ENCODE measurements around the gene WFDC10A.
"Not testable (repeated sequence)": the region's sequence is repeated elsewhere in the genome, so short reads cannot be mapped to it uniquely, and the experiment has no call there.

Gene WFDC10A

DNA sequence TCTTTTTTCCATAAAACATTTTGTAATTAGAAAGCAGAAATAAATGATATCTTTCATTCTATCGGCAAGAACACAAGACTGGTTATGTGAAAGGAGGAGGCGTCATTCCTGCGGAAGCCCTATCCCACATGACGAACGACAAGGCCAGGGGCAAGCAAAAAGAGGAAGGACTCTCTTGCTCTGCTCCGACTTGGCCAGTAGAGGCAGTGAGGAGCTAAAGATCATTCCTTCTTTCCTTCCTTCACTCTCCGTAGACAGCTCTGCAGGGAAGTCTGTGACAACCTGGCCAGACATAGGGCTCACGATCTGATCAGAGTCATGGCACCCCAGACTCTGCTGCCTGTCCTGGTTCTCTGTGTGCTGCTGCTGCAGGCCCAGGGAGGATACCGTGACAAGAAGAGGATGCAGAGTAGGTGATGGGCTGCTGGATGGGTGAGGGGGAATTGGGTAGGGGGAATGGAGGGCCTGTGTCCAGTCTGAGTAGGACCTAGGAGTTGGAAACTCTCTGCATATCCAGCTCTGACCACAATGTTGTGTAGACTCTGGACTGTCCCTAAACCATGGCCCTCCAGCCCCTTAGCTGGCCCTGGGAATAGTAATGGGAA lies at the start of gene WFDC10A:
WFDC10A (plus strand) TSS at position 244 of the 605 bp plus-strand sequence; CDS start at position 319, 75 bp downstream.
- peak; percentile 4 to 17 for DNase-seq (ENCODE audit: low read depth in 2 of 2)

DNA sequence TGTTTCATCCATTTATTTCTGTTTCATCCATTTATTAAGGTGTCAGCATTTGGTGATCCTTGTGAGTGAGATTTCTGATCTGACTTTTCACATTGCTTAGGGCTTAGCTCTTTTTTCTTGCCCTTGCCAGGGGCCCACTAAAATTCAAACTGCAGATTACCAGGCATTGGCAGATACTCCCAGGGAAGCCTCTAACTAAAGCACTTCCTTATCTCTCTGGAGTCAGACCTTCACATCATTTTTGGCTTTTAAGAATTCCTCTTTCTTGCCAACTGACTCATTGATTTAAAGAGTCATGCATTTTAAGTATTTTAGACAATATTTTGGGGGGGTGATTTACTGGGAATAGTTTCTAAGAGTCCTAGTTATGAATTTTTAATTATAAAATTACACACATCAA lies 47.8 kb upstream of the WFDC10A start:
- no peak for DNase-seq (ENCODE audit: low read depth in 2 of 2)

DNA sequence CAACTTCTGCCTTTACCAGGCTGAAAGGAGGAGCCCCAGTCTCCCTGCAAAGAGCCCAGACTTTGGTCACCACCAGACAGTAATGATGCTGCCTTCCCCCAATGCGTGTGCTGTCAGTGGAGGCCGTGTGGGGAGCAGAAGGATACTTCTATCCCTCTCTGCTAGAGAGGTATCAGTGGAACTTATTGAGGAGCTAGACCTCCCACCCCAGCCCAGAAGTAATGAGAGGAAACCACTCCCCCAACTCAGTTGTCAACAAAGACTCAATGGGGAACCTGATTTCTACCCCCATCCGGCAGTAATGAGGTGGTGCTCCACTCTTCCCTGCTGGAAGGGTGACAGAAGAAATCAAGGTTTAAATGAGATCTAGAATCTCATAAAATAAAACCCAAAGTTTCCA lies 46.0 kb upstream of the WFDC10A start:
- DNase-seq (ENCODE audit: low read depth in 2 of 2): no peak

DNA sequence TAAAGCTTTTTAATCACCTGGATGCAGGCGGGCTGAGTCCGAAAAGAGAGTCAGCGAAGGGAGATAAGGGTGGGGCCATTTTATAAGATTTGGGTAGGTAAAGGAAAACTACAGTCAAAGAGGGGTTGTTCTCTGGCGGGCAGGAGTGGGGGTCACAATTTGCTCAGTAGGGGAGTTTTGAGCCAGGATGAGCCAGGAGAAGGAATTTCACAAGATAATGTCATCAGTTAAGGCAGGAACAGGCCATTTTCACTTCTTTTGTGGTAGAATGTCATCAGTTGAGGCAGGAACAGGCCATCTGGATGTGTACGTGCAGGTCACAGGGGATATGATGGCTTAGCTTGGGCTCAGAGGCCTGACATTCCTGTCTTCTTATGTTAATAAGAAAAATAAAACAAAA lies 45.2 kb upstream of the WFDC10A start:
- DNase-seq (ENCODE audit: low read depth in 2 of 2): not testable (repeated sequence)

DNA sequence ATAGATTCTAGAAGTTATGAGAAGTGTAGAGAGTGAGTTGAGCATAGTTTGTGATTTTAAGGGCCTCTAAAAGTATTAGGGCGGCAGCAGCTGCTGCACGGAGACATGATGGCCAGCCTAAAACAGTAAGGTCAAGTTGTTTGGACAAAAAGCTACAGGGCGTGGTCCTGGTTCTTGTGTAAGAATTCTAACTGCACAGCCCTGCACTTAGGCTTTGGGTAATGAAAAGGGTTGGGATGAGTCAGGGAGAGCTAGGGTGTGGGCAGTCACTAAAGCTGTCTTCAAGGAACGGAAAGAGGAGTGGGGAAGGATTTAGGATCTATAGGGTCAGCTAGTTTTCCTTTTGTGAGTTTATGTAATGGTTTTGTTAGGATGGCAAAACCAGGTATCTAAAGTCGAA lies 43.6 kb upstream of the WFDC10A start:
- DNase-seq (ENCODE audit: low read depth in 2 of 2): not testable (repeated sequence)

DNA sequence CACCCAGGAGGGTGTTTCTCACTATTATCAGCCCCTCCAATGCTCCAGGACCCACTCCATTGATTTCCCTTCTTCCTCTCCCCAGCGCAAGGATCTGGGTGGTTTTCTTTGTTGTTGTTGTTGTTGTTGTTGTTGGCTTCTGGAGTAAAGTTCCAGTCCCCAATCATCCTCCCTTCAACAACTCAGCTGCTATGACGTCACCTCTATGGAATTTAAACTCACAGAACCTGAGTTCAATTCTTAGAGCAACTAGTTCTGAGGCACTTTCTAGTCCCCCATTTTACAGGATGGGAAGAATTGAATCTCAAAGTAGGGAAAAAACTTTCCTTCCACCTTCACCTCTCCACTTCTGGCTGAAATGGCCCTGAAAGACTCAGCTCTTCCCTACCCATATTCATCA lies 40.7 kb upstream of the WFDC10A start:
- DNase-seq (ENCODE audit: low read depth in 2 of 2): no peak

DNA sequence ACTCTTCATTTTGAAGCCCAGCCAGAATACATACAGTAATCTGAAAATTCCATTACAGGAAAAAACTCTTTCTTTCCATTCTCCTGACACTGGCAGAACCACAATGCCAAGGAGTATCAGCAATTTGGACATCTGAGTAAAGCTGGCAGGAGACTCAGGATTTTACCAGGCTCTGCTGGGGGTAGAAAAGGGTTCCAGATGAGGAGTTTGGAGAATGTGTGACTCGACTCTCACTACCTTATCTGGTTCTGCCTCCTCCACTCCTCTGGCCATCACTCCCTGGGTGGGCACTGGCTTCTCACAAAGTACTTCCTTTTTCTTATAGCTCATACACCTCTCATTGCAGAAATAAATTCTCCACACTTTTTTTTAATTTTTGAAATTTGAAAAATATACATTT lies 39.8 kb upstream of the WFDC10A start:
- no peak for DNase-seq (ENCODE audit: low read depth in 2 of 2)

DNA sequence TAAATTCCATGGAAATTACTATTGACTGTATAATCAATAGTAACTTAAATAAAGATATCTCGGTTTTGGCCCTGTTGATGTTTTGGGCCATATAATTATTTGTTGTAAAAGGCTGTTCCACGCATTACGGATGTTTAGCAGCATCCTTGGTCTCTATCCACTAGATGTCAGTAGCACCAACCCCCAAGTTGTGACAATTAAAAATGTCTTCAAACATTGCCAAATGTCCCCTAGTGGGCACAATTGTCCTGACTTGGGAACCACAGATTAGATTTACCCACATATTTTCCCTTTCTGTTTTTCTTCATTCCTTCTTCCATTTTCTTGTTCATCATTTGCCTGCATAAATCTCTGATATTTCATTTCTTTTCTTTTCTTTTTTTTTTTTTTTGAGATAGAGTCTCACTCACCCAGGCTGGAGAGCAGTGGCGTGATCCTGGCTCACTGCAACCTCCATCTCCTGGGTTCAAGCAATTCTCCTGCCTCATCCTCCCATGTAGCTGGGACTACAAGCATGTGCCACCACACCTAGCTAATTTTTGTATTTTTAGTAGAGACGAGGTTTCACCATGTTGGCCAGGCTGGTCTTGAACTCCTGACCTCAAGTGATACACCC lies 36.9 kb upstream of the WFDC10A start:
- DNase-seq (ENCODE audit: low read depth in 2 of 2): peak in 1 of 2 donors; percentile 1

DNA sequence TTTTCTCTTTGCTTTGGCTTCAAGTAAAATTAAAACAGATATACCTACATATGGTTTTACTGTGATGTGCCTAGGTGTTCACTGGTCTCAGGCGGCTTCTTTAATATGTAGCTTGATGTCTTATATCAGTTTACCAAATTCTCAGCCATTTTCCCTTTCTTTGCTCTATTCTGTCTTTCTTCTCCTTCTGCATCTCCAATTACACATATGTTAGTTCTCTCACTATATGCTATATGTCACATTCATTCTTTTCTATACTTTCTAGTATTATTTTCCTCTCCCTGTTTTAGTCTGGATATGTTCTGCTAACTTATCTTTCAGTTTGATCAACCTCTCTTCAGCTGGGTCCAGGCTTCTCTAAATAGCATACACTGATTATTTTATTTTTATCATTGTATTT lies 36.0 kb upstream of the WFDC10A start:
- DNase-seq (ENCODE audit: low read depth in 2 of 2): no peak

DNA sequence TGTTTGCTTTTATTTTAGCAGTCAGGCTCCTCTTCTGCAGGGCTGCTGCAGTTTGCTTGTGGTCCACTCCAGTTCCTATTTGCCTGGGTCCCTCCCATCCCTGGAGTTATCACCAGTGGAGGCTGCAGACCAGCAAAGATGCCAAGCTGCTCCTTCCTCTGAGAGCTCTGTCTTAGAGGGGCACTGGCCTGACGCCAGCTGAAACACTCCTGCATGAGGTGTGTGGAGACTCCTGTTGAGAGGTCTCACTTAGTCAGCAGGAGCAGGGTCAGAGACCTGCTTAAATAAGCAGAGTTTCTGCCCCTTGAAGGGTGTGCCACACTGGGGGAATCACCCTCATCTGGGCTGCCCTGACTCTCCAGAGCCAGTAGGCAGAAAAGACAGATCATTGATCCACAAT lies 34.3 kb upstream of the WFDC10A start:
- DNase-seq (ENCODE audit: low read depth in 2 of 2): no peak

DNA sequence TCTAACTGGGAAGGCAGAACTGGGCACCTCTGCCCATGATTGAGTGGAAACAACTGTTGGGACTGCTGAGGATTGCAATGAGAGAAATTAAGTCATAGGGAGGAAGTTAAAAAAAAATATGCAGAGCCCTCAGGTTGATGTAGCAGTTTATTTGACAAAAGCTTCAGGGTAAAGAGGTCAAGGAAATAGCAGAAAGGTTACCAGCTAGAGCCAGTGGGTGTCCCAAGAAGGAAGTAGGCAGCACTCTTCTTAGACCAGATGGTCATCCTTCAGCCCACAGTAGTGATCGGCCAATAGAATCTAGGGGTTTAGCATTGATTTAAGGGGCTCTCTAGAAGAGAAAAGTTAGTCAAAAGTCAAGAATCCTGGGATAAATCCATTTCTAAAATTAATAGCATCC lies 21.7 kb upstream of the WFDC10A start:
- DNase-seq (ENCODE audit: low read depth in 2 of 2): no peak

DNA sequence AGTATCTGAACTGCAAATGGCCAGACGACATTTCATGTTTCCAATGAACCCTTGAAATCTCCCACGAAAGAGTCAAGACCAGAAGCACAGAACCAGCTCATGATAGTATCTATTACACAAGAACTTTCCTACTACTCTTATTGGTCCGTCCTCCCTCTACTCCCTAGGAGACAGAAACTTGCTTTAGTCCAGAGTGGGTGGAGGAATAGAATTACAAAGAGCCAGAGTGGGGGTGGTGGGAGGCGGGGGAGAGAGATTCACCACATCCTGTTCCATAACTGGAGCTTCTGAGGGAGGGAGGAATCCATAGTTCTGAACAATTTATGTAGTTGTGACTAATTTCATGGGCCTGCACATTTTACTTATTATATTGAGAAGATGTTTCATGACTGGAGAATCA lies 18.5 kb upstream of the WFDC10A start:
- DNase-seq (ENCODE audit: low read depth in 2 of 2): peak; percentile 39 to 45

DNA sequence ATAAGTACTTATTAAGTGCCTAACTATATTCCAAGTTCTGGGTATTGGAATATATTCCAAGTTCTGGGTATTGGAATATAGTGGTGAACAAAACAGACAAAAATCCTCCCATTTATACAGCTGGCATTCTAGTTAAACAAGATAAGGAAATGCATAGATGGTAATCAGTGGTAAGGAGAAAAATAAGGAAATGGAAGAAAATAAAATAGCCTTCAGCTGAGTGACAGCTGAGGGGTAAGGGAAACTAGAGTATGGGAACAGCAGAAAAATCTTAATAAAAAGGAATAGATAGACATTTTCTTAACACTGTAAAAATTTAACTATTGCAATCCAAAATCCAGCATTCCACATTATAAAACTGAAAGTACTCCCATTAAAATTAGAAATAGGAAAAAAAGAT lies 17.2 kb upstream of the WFDC10A start:
- DNase-seq (ENCODE audit: low read depth in 2 of 2): no peak

DNA sequence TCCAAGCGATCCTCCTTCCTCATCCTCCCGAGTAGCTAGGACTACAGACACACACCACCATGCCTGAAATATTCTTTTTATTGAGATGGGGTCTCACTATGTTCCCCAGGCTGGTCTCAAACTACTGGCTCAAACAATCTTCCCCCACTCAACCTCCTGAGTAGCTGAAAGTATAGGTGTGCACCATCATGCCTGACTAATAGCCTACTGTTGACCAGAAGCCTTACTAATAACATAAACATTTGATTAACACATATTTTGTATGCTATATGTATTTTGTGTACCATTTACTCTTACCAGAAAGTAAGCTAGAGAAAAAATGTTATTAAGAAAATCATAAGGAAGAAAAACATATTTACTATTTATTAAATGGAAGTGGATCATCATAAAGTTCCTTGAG lies 11.9 kb upstream of the WFDC10A start:
- no peak for DNase-seq (ENCODE audit: low read depth in 2 of 2)

DNA sequence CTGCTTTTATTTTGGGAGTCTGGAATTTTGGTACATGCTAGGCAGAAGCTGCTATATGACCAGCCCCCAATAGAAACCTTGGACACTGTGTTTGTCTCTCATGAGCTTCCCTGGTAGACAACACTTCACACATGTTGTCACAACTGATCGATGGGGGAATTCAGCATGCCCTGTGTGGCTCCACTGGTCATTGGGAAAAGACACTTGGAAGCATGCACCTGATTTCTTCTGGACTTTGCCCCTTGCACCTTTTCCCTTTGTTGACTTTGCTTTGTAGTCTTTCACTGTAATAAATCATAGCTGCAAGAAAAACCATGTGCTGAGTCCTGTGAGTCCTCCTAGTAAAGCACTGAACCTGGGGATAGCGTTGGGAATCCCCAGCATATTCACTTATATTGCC lies 7.9 kb upstream of the WFDC10A start:
- no peak for DNase-seq (ENCODE audit: low read depth in 2 of 2)

DNA sequence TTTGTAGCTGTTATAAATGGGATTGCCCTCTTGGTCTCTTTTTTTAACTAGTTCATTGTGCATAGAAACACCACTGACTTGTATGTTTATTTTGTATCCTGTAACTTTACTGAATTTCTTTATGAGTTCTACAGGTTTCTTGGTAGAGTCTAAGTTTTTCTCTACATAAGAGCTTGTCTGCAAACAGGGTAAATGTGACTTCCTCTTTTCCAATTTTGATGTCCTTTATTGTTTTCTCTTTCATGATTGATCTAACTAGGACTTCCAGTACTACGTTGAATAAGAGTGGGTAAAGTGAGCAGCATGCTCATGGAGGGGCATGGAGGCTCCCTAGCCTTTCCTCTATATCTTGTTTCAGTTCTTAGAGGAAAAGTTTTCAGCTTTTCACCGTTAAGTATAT lies 3.0 kb upstream of the WFDC10A start:
- no peak for DNase-seq (ENCODE audit: low read depth in 2 of 2)

DNA sequence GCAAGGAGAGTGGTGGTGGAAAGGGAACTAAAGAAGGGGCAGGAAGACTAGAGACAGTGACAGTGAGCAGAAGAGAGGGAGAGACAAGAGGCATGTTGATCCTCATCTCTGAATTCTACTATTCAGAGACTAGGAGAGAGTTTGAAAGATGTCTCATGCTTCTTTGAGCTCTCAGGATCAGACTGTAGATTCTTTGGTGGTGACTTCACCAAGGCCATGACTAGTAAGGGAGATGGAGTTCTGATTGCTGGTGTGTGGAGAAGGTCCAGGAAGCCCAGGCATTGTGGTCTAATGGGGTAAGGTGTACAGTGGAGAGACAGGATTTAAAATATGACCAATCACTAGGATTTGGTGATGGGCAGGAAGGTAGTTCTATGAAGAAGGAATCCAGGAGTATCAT lies 832 bp downstream of the WFDC10A start:
- no peak for DNase-seq (ENCODE audit: low read depth in 2 of 2)

DNA sequence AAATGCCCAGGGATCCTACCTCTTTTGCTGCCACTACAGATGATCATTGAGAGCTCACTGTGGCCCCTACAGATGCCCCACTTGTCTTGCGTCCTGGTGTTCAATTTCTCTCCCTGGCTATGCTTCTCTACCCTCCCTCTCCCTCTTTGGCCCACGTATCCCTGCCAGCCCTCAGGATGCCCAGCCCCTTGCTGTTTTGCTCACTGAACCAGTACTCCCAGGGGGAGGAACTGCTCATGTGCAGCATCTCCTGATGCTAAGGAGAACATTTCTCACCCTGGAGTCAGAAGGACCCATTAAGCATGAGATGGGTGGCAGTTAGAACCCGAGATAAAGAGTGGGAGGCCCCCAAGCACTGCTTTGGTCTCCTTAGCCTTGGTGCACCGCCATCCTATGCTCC lies 1.6 kb downstream of the WFDC10A start, which contains the start of gene WFDC9:
WFDC9 (minus strand) TSS at position 101 of the 400 bp plus-strand sequence. CDS start 21,103 bp downstream, outside the sequence.
- no peak for DNase-seq (ENCODE audit: low read depth in 2 of 2)

DNA sequence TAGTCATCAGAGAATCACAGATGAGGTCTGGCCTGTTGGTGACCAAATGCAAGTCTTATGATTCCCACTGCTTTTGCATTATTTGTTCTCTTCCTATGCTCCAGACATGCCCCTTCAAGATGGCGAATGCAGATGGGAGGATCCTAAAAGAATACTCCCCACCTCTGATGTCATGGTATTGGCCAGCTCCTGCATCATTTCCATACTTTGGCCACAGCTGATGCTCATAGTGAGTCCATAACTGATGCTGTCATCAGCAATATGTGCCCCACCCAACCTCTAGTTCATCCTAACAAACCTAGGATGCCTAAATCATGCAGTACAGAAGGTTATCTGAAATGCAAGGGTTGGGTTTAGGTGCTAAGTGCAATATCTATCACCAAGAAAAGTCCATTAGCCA lies 7.0 kb downstream of the WFDC10A start:
- DNase-seq (ENCODE audit: low read depth in 2 of 2): no peak

DNA sequence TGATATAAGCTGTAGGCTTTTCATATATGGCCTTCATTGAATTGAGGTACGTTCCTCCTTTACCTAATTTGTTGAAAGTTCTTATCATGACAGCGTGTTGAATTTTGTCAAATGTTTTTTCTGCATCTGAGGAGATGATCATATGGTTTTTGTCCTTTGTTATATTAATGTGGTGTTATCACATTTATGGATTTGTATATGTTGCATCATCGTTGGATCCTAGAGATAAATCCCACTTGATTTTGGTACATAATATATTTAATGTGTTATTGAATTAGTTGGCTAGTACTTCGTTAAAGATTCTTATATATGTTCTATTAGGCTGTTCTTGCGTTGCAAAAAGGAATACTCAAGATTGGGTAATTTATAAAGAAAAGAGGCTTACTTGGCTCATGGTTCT lies 10.1 kb downstream of the WFDC10A start:
- DNase-seq (ENCODE audit: low read depth in 2 of 2): no peak

DNA sequence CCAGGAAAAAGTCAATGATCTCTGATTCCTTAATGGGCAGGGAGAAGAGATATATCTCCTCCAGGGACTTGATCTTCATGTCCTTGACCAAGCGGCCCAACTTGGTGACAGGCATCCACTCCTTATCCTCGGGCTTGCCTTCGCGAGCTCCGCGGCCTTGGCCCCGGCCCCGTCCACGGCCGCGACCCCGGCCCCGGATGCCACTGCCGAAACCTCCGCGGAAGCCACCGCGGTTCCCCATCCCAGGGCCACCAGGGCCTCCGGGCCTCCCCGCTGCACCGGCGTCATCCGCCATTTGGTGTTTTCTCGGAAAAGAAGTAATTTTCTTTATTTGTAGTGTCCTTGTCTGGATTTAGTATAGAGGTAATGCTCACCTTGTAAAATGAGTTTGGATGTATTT lies 11.5 kb downstream of the WFDC10A start:
- not testable (repeated sequence) for DNase-seq (ENCODE audit: low read depth in 2 of 2)

DNA sequence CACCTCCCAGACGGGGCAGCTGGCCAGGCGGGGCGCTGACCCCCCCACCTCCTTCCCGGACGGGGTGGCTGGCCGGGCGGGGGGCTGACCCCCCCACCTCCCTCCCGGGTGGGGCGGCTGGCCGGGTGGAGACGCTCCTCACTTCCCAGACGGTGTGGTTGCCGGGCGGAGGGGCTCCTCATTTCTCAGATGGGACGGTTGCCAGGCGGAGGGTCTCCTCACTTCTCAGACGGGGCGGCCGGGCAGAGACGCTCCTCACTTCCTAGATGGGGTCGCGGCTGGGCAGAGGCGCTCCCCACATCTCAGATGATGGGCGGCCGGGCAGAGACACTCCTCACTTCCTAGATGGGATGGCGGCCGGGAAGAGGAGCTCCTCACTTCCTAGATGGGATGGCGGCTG lies 16.3 kb downstream of the WFDC10A start:
- DNase-seq (ENCODE audit: low read depth in 2 of 2): not testable (repeated sequence)

DNA sequence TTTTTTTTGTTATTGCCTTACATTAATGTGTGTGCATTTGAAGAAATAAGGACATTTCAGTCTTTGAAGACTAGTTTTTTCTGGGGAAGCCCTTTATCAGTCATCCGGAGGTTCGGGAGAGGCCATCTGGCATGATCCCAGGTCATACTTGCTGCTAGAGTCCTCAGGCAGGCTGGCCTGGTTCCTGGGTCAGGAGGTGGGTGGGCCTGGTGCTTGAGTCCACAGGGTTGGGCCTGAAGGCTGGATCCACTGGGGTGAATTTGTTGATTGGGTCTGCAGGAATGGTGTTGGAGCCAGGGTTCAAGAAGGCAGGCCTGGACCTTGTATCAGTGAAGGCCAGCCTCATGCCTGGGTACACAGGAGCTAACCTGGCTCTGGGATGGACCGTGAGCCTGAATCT lies 17.3 kb downstream of the WFDC10A start:
- DNase-seq (ENCODE audit: low read depth in 2 of 2): no peak

Measured in stimulated activated CD4-positive, alpha-beta T cell treated with anti-CD3 and anti-CD28 coated beads, Interleukin-15, amount 100 ng/mL, for 48 hours (primary cell).